ENCODE measurements around the gene ERICH6B.

ERICH6B gene

GRCh38 chr13:45540864-45541263 lies 74.7 kb downstream of the ERICH6B start:
- no peak for DNase-seq

DNA sequence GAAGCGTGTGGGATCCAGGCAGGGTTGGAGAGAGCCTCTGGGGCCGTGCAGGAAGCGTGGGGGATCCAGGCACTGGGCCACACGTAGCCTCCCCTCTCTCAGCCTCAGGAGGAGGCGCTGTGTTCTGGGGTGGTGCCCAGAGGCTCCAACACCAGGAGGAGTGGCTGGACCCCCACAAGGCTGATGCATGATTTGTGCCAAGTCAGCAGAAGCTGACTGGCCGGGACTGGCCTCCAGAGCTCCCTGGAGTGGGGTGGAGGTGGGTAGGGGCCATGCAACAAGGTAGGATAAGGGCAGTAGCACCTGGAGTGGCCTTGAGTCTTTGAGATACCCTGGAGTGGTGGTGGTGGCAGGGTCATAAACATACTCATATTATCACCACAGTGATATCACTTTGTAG lies 75.3 kb downstream of the ERICH6B start:
- no peak for DNase-seq

GRCh38 chr13:45538382-45538781 lies 77.2 kb downstream of the ERICH6B start:
- no peak for DNase-seq

DNA sequence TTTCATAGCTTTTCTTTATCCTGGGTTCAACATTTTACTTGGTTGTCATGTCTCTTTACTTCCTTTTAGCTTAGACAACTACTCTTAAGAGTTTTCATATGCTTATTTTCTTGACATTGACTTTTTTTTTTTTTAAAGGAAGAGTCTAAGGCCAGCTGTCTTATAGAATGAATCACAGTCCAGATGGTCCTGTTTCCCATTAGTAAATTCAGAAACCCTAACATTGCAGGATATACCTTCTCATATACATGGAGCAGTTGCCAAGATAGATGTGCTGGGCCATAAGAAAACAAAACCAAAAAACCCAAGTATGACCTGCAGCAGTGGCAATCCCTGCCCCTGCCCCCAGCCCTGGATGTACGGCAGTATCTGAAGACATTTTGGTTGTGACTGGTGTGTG lies 78.0 kb downstream of the ERICH6B start:
- DNase-seq = no peak

- DNase-seq = no peak
Measured at GRCh38 chr13:45536224-45536623, 79.3 kb downstream of the ERICH6B start.

DNA sequence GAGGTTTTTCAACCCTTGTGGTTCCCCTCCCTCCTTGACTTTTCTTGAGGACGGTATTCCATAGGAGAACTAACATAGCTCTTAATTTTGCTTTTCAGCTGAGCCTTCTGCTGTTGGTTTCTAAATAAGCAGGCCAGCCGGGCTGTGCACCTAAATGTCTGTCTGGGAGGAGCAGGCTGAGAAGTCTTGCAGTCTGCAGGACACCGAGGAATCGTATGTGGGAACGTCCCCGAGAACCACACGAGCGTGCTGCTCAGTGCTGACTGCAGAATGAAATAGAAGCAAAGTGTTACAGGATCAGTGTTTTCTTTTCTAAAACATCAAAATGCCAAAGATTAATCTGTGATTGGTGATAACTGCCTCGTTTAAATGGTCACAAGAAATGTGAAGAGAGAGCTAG lies 80.9 kb downstream of the ERICH6B start:
- DNase-seq = no peak

- no peak for DNase-seq
Measured at GRCh38 chr13:45529758-45530157, 85.8 kb downstream of the ERICH6B start.

DNA sequence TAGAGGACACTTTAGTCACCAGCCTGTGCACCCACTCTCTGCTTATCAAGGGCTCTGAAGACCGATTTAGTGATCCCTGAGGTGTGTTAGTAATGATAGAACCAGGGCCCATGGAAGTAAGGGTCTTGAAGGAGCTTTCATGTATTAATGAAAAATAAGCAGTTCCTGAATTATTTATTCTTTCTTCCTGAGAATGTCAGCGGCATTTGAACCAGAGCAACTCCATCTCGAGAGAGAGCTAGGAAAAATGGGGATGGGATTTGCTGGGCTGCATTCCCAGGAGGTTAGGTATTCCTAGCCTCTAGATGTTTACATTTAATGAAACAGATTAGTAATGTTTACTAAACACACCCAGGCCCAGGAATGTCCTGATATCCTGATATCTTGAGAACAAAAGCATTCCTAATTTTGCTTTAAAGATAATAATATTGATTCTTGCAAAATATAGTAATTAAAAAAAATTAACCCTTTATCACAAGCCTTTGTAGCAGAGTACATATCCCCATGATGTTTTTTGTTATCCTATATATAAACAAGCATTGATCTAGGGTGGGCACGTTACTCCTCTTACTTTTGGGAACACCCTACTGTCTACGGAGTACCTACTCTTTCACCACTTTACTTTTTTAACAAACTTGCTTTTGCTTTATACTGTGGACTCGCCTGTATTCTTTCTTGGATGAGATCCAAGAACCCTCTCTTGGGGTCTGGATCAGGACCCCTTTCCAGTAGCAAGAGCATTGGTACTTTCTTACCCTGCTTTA lies 87.7 kb downstream of the ERICH6B start:
- DNase-seq = no peak

DNA sequence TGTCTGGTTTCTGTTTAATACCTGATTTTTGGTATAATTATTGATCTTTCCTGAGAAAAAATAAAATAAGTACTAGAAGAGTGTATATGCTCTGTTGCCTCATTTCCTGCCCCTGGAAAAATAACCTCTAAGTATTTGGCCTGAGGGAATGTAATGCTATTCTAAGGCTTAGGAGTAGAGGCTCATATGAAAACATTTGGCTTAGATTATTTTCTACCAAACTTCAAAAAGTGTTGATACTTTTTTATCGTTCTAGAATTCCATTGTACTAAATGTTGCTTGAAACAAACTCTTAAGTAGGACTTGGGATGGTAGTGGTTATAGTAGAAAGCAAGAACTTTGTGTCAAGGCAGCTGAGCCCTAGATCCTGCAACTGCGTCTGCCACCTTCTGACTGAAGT lies 93.0 kb downstream of the ERICH6B start:
- DNase-seq = no peak

- DNase-seq = no peak
Measured at GRCh38 chr13:45521297-45521696, 94.2 kb downstream of the ERICH6B start.

DNA sequence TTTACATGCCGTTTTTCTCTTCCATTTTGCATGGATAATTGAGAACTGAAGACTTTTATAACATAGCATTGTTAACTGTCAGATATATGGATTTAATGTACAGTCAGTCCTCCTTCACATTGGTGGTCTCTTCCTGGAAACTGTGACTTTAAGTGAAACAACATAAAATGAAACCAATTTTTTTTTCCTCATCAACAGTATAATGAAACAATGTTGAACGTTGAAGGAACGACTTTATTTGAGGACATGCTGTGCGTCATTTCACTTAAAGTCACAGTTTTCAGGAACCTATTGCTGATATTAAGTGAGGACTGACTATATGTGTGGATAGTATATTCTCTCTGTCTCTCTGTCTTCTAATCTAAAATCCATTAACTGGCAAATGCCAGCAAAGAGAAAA lies 96.0 kb downstream of the ERICH6B start:
- no peak for DNase-seq

GRCh38 chr13:45518525-45519245 lies 96.9 kb downstream of the ERICH6B start:
- DNase-seq = no peak

GRCh38 chr13:45516757-45517156 lies 98.8 kb downstream of the ERICH6B start:
- no peak for DNase-seq

DNA sequence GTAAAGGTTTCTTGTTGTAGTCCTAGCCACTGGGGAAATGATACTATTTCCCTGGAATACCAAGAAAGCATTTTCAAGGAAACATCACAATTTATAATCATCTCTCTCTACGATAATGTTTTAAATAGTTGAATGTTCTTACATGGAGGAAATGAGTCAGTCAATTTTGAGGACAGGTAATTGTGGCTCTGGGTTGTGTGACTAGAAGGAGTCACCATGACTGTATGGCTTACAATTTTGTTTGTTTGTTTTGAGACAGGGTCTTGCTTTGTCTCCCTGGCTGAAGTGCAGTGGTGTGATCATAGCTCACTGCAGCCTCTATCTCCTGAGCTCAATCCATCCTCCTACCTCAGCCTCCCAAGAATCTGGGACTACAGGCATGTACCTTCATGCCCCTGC lies 103.4 kb downstream of the ERICH6B start:
- DNase-seq = no peak

DNA sequence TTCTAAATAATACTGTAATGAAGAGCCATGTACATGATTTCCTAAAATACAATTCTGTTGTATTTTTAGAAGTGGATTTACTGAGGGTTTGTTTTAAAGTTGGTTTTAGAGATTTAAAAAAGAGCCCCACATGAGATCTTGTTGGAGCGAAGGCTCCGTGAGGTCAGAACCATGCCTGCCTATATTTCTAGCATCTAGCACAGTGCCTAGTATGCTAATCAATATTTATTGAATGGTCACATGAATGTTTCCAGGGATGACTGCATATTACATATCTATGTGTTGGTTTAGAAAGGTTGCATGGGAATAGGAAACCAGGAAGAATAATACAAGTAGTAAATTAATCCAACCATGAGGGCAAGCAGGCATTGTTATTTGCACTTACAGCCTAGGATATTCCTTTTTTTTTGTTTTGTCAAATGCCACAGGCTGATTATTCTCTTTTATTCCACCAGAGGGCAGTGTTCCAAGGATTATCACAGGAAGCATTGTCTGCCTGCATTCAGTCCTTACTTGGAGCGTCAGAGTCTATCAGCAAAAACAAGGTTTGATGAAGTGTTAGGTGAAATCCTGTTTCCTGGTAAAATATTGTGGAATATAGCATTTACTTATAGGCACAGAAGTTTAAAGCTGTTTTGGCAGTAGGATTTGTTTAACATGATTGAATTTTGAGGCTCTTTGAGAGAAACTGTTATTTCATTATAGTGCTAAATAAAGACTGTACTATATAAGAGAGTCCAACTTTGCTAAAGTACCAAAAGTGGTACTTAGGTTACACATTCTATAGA lies 104.0 kb downstream of the ERICH6B start:
- DNase-seq = peak; percentile 45

DNA sequence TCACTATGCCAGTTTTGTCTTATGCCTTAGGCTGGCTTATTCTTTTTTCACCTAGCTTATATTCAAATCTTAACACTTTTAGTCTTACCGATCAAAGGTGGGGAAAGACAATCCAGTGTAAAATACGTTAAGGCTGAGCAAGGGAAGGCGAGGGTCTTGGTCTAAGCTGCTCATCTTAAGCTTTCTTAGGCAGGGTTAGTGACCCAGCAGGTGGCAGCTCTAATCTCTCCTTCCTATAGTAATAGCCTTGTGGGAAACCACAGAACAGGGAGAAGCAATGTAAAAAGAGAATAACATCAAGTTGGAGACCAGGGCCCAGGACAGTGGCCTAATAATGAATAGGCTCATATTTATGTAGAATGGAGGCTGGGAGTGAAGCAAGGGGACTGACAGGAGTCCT lies 104.9 kb downstream of the ERICH6B start:
- DNase-seq = no peak

- peak; percentile 17 for DNase-seq
Measured at GRCh38 chr13:45508776-45509175, 106.8 kb downstream of the ERICH6B start.

GRCh38 chr13:45506811-45507210 lies 108.7 kb downstream of the ERICH6B start:
- no peak for DNase-seq

DNA sequence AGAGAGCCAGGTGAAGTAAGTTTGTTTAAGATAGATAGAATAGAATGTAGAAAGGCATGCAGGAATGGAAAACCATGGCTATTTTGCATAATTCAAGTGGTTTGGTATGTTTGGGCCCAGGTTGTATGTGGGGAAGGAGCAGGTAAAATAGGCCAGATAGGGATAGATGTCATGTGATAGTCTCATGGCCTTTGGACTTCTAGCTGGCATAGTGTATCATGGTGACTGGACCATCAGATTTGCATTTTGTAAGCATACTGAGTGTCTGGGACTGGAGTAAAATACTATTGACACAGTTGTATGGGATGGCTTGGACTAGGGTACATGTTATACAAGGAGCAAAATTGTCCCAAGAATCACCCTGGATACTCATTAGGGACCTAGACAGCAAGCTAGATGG lies 111.9 kb downstream of the ERICH6B start:
- no peak for DNase-seq

GRCh38 chr13:45501175-45501526 lies 114.4 kb downstream of the ERICH6B start:
- DNase-seq = peak; percentile 44

DNA sequence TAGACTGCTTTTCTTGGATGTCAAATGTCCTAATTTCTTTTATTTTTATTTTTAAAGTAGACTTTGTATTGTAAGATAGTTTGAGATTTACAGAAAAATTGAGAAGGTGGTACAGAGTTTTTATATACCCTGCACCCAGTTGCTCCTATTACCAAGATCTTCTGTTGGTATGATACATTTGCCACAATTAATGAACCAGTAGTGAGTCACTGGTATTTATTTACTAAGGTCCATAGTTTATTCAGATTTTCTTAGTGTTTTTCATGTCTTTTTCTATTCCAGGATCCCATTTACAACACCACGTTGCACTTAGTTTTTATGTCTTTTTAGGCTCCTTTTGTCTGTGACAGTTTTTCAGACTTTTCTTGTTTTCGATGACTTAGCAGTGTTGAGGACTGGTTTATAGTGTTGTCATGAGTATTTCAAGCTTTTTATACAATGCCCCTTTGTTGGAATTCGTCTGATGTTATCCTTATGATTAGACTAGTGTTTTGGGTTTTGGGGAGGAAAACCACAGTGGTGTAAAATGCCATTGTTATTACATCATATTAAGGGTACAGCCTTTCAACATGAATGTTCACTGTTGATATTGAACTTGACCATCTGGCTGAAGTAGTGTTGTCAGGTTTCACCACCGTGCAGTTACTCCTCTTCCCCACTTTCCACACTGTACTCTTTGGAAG lies 114.9 kb downstream of the ERICH6B start:
- peak; percentile 96 for DNase-seq

- DNase-seq = no peak
Measured at GRCh38 chr13:45496942-45497341, 118.6 kb downstream of the ERICH6B start.

GRCh38 chr13:45492538-45492937 lies 123.0 kb downstream of the ERICH6B start:
- DNase-seq = no peak

All from GF-D8 (cell line).